HUES64 (cell line): ENCODE measurements around the gene SNU13.

ENCODE experiments used
- H3K27ac ChIP-seq: 2 replicates; pipeline ENCODE4 v1.7.0; 2013; ENCODE audit warnings: low read depth, low read length, inconsistent platforms
- H3K27me3 ChIP-seq: 2 replicates; pipeline ENCODE4 v1.6.1; 2013; ENCODE audit warnings: mild to moderate bottlenecking, low read length; ENCODE audit not compliant: insufficient read depth
- H3K36me3 ChIP-seq: 2 replicates; pipeline ENCODE4 v1.6.1; 2013; ENCODE audit warnings: mild to moderate bottlenecking, low read length; ENCODE audit not compliant: insufficient read depth
- H3K4me1 ChIP-seq: 2 replicates; pipeline ENCODE4 v1.6.1; 2013; ENCODE audit warnings: mild to moderate bottlenecking, low read length, moderate library complexity; ENCODE audit not compliant: insufficient read depth
- H3K4me3 ChIP-seq: 2 replicates; pipeline ENCODE4 v1.5.1; 2013; ENCODE audit warnings: mild to moderate bottlenecking, low read length, moderate library complexity
- H3K9ac ChIP-seq: 2 replicates; pipeline ENCODE4 v1.6.1; 2013; ENCODE audit warnings: mild to moderate bottlenecking, low read depth, low read length
- H3K9me3 ChIP-seq: 2 replicates; pipeline ENCODE4 v1.6.1; 2013; ENCODE audit warnings: low read depth, low read length; ENCODE audit not compliant: insufficient read depth
- WGBS: fragments of 150-250, 120-280 bp; methylation state at CpG from one replicate; pipeline ENCODE4 v1.1.7; 2013; ENCODE audit warnings: missing lambda C conversion rate; 5-methylcytosine and 5-hydroxymethylcytosine counted together

Gene SNU13

GRCh38 chr22:41661713-41662112 is 27.0 kb downstream of the SNU13 start:
- Histone ChIP-seq H3K36me3 (peaks cover 84% of the 10 kb centered on the region), H3K4me1 (no peaks in the 10 kb centered on the region), H3K9me3 (no peaks in the 10 kb centered on the region), H3K9ac (no peak overlapping the region), H3K27ac (no peak overlapping the region), H3K27me3 (no peaks in the 10 kb centered on the region), H3K4me3 (no peak overlapping the region)
- WGBS: 94% methylated on average over 2 of the region's 2 CpGs

- H3K27me3 ChIP-seq: no peaks in the 10 kb centered on the region
- no peaks in the 10 kb centered on the region for H3K9me3 ChIP-seq
- no peaks in the 10 kb centered on the region for H3K4me1 ChIP-seq
- no peak overlapping the region for H3K27ac ChIP-seq
- WGBS: 92% methylated on average over 3 of the region's 3 CpGs
- no peak overlapping the region for H3K4me3 ChIP-seq
- peaks cover 90% of the 10 kb centered on the region for H3K36me3 ChIP-seq
- no peak overlapping the region for H3K9ac ChIP-seq
These were observed 27.6 kb downstream of the SNU13 start for GRCh38 chr22:41661088-41661487.

- 97% methylated on average over 3 of the region's 3 CpGs for WGBS
- Histone ChIP-seq H3K4me1 (no peaks in the 10 kb centered on the region), H3K27me3 (no peaks in the 10 kb centered on the region), H3K27ac (no peak overlapping the region), H3K4me3 (no peak overlapping the region), H3K36me3 (peaks cover 95% of the 10 kb centered on the region), H3K9ac (no peak overlapping the region), H3K9me3 (no peaks in the 10 kb centered on the region)
These were observed 28.3 kb downstream of the SNU13 start for GRCh38 chr22:41660416-41660815.

- Histone ChIP-seq H3K4me1 (no peaks in the 10 kb centered on the region), H3K9me3 (no peaks in the 10 kb centered on the region), H3K4me3 (no peak overlapping the region), H3K36me3 (peaks cover 96% of the 10 kb centered on the region), H3K27me3 (no peaks in the 10 kb centered on the region), H3K9ac (no peak overlapping the region), H3K27ac (no peak overlapping the region)
- WGBS: 90% methylated on average over 1 of the region's 1 CpG
These were observed 28.7 kb downstream of the SNU13 start for GRCh38 chr22:41659941-41660340.

- no peak overlapping the region for H3K4me3 ChIP-seq
- H3K36me3 ChIP-seq: peaks cover 98% of the 10 kb centered on the region
- 98% methylated on average over 15 of the region's 17 CpGs for whole genome bisulfite sequencing
- no peak overlapping the region for H3K27ac ChIP-seq
- no peaks in the 10 kb centered on the region for H3K9me3 ChIP-seq
- no peak overlapping the region for H3K9ac ChIP-seq
- no peaks in the 10 kb centered on the region for H3K4me1 ChIP-seq
- no peaks in the 10 kb centered on the region for H3K27me3 ChIP-seq
These were observed 29.8 kb downstream of the SNU13 start for GRCh38 chr22:41658869-41659268.

GRCh38 chr22:41657709-41658108 is 31.0 kb downstream of the SNU13 start:
- no peaks in the 10 kb centered on the region for H3K4me1 ChIP-seq
- H3K9me3 ChIP-seq: no peaks in the 10 kb centered on the region
- no peak overlapping the region for H3K4me3 ChIP-seq
- H3K27me3 ChIP-seq: no peaks in the 10 kb centered on the region
- H3K36me3 ChIP-seq: peaks cover 98% of the 10 kb centered on the region
- H3K27ac ChIP-seq: no peak overlapping the region
- H3K9ac ChIP-seq: no peak overlapping the region
- WGBS: 95% methylated on average over 6 of the region's 6 CpGs

- Histone ChIP-seq H3K27me3 (no peaks in the 10 kb centered on the region), H3K9ac (no peak overlapping the region), H3K9me3 (no peaks in the 10 kb centered on the region), H3K36me3 (peaks cover 98% of the 10 kb centered on the region), H3K4me1 (no peaks in the 10 kb centered on the region), H3K27ac (no peak overlapping the region), H3K4me3 (no peak overlapping the region)
- 99% methylated on average over 5 of the region's 5 CpGs for WGBS
These were observed 32.1 kb downstream of the SNU13 start for GRCh38 chr22:41656556-41656955.

- H3K4me1 ChIP-seq: no peaks in the 10 kb centered on the region
- H3K4me3 ChIP-seq: no peak overlapping the region
- H3K9me3 ChIP-seq: no peaks in the 10 kb centered on the region
- no peaks in the 10 kb centered on the region for H3K27me3 ChIP-seq
- WGBS: 94% methylated on average over 3 of the region's 3 CpGs
- H3K27ac ChIP-seq: no peak overlapping the region
- peaks cover 98% of the 10 kb centered on the region for H3K36me3 ChIP-seq
- no peak overlapping the region for H3K9ac ChIP-seq
These were observed 34.3 kb downstream of the SNU13 start for GRCh38 chr22:41654322-41654721.

GRCh38 chr22:41650821-41651220 is 37.8 kb downstream of the SNU13 start:
- Histone ChIP-seq H3K27me3 (no peaks in the 10 kb centered on the region), H3K27ac (no peak overlapping the region), H3K4me3 (no peak overlapping the region), H3K4me1 (no peaks in the 10 kb centered on the region), H3K36me3 (peaks cover 96% of the 10 kb centered on the region), H3K9ac (no peak overlapping the region), H3K9me3 (no peaks in the 10 kb centered on the region)
- WGBS: 97% methylated on average over 11 of the region's 11 CpGs

GRCh38 chr22:41650229-41650628 is 38.4 kb downstream of the SNU13 start:
- H3K27ac ChIP-seq: no peak overlapping the region
- H3K4me1 ChIP-seq: no peaks in the 10 kb centered on the region
- 96% methylated on average over 1 of the region's 1 CpG for whole genome bisulfite sequencing
- peaks cover 97% of the 10 kb centered on the region for H3K36me3 ChIP-seq
- no peak overlapping the region for H3K9ac ChIP-seq
- H3K9me3 ChIP-seq: no peaks in the 10 kb centered on the region
- no peaks in the 10 kb centered on the region for H3K27me3 ChIP-seq
- no peak overlapping the region for H3K4me3 ChIP-seq

GRCh38 chr22:41648432-41648831 is 40.2 kb downstream of the SNU13 start:
- no peak overlapping the region for H3K4me3 ChIP-seq
- H3K36me3 ChIP-seq: peaks cover 92% of the 10 kb centered on the region
- H3K4me1 ChIP-seq: no peaks in the 10 kb centered on the region
- no peaks in the 10 kb centered on the region for H3K9me3 ChIP-seq
- H3K27ac ChIP-seq: no peak overlapping the region
- no peaks in the 10 kb centered on the region for H3K27me3 ChIP-seq
- H3K9ac ChIP-seq: no peak overlapping the region
- WGBS: no CpG with 5 or more reads among the region's 1 CpG

GRCh38 chr22:41647771-41648170 is 40.9 kb downstream of the SNU13 start:
- 92% methylated on average over 1 of the region's 3 CpGs for WGBS
- Histone ChIP-seq H3K36me3 (peaks cover 92% of the 10 kb centered on the region), H3K4me1 (no peaks in the 10 kb centered on the region), H3K4me3 (no peak overlapping the region), H3K27ac (no peak overlapping the region), H3K9me3 (no peaks in the 10 kb centered on the region), H3K9ac (no peak overlapping the region), H3K27me3 (no peaks in the 10 kb centered on the region)
